MG63 (cell line): ENCODE data around the gene CES2. TPM values are rescaled to one million over a fixed set of nuclear protein-coding genes. Genes with fewer than 3 reads are reported as not detected.

ENCODE experiments used
- DNase-seq: peaks from one replicate; pipeline ENCODE4 v3.0.0-alpha.2; 2020
- H3K27me3 ChIP-seq: fragments of 250-450 bp; sonication (Bioruptor Pico); 2 replicates; pipeline ENCODE4 v1.5.1; 2020; ENCODE audit warnings: mild to moderate bottlenecking, moderate library complexity
- H3K36me3 ChIP-seq: fragments of 250-450 bp; sonication (Bioruptor Pico); 2 replicates; pipeline ENCODE4 v1.5.1; 2020; ENCODE audit warnings: mild to moderate bottlenecking, moderate library complexity
- H3K4me3 ChIP-seq: fragments of 250-450 bp; sonication (Bioruptor Pico); 2 replicates; pipeline ENCODE4 v1.5.1; 2020; ENCODE audit warnings: mild to moderate bottlenecking, moderate library complexity
- H3K9me3 ChIP-seq: fragments of 250-450 bp; sonication (Bioruptor Pico); 2 replicates; pipeline ENCODE4 v1.5.1; 2020; ENCODE audit warnings: mild to moderate bottlenecking, moderate library complexity
- total RNA-seq: library from RNA; depleted of rRNA; stranded (reverse); fragments of >200 nt; shearing (Covaris generic); gene quantifications from 2 replicates; pipeline ENCODE4 v1.2.3, GENCODE V29; 2014; ENCODE audit warnings: low replicate concordance

CES2 gene
- total RNA-seq, 1 experiment from 2014 or later: 32.7 TPM

- Histone ChIP-seq H3K27me3 (no peaks in the 10 kb centered on the region), H3K4me3 (no peak overlapping the region), H3K36me3 (no peaks in the 10 kb centered on the region), H3K9me3 (no peaks in the 10 kb centered on the region)
- DNase-seq: no peak
These were observed 24.2 kb upstream of the CES2 start for GRCh38 chr16:66911112-66911511.

GRCh38 chr16:66911801-66912200 lies 23.5 kb upstream of the CES2 start:
- Histone ChIP-seq H3K4me3 (no peak overlapping the region), H3K36me3 (no peaks in the 10 kb centered on the region), H3K9me3 (no peaks in the 10 kb centered on the region), H3K27me3 (no peaks in the 10 kb centered on the region)
- DNase-seq: no peak

- no peaks in the 10 kb centered on the region for H3K9me3 ChIP-seq
- no peaks in the 10 kb centered on the region for H3K27me3 ChIP-seq
- H3K4me3 ChIP-seq: no peak overlapping the region
- H3K36me3 ChIP-seq: no peaks in the 10 kb centered on the region
- DNase-seq: no peak
These were observed 22.2 kb upstream of the CES2 start for GRCh38 chr16:66913081-66913480.

GRCh38 chr16:66913711-66914110 lies 21.6 kb upstream of the CES2 start:
- no peak overlapping the region for H3K4me3 ChIP-seq
- no peaks in the 10 kb centered on the region for H3K27me3 ChIP-seq
- no peak for DNase-seq
- no peaks in the 10 kb centered on the region for H3K36me3 ChIP-seq
- H3K9me3 ChIP-seq: no peaks in the 10 kb centered on the region

GRCh38 chr16:66914541-66914940 lies 20.8 kb upstream of the CES2 start:
- DNase-seq: no peak
- Histone ChIP-seq H3K4me3 (no peak overlapping the region), H3K36me3 (no peaks in the 10 kb centered on the region), H3K27me3 (no peaks in the 10 kb centered on the region), H3K9me3 (no peaks in the 10 kb centered on the region)

- Histone ChIP-seq H3K9me3 (no peaks in the 10 kb centered on the region), H3K36me3 (no peaks in the 10 kb centered on the region), H3K4me3 (no peak overlapping the region), H3K27me3 (no peaks in the 10 kb centered on the region)
- no peak for DNase-seq
These were observed 20.3 kb upstream of the CES2 start for GRCh38 chr16:66915041-66915440.

- DNase-seq: no peak
- Histone ChIP-seq H3K9me3 (no peaks in the 10 kb centered on the region), H3K4me3 (no peak overlapping the region), H3K36me3 (no peaks in the 10 kb centered on the region), H3K27me3 (no peaks in the 10 kb centered on the region)
These were observed 18.8 kb upstream of the CES2 start for GRCh38 chr16:66916518-66916917.

GRCh38 chr16:66917741-66918140 lies 17.6 kb upstream of the CES2 start:
- Histone ChIP-seq H3K4me3 (no peak overlapping the region), H3K36me3 (no peaks in the 10 kb centered on the region), H3K27me3 (no peaks in the 10 kb centered on the region), H3K9me3 (no peaks in the 10 kb centered on the region)
- no peak for DNase-seq

GRCh38 chr16:66918355-66918754 lies 17.0 kb upstream of the CES2 start:
- DNase-seq: no peak
- H3K9me3 ChIP-seq: no peaks in the 10 kb centered on the region
- H3K36me3 ChIP-seq: no peaks in the 10 kb centered on the region
- no peaks in the 10 kb centered on the region for H3K27me3 ChIP-seq
- H3K4me3 ChIP-seq: no peak overlapping the region

- H3K9me3 ChIP-seq: no peaks in the 10 kb centered on the region
- no peak for DNase-seq
- H3K27me3 ChIP-seq: no peaks in the 10 kb centered on the region
- no peak within 1 kb of the TSS for H3K4me3 ChIP-seq
- H3K36me3 ChIP-seq: no peaks in the 10 kb centered on the region
These were observed 16.3 kb upstream of the CES2 start, which contains the start of gene CDH16 for GRCh38 chr16:66918803-66919568. TSS of gene CDH16 (minus strand) at chr16:66918885. CDS start at chr16:66918065, 820 bp downstream.

- DNase-seq: no peak
- Histone ChIP-seq H3K36me3 (no peaks in the 10 kb centered on the region), H3K9me3 (no peaks in the 10 kb centered on the region), H3K27me3 (no peaks in the 10 kb centered on the region), H3K4me3 (no peak overlapping the region)
These were observed 15.6 kb upstream of the CES2 start for GRCh38 chr16:66919569-66920298.

GRCh38 chr16:66920299-66920590 lies 15.1 kb upstream of the CES2 start:
- H3K4me3 ChIP-seq: no peak overlapping the region
- no peak for DNase-seq

GRCh38 chr16:66920924-66921680 lies 14.2 kb upstream of the CES2 start:
- no peak for DNase-seq
- no peaks in the 10 kb centered on the region for H3K36me3 ChIP-seq
- no peaks in the 10 kb centered on the region for H3K27me3 ChIP-seq
- no peaks in the 10 kb centered on the region for H3K9me3 ChIP-seq
- no peak overlapping the region for H3K4me3 ChIP-seq

More at GRCh38 chr16:66920299-66920590, 15.1 kb upstream of the CES2 start:
- Histone ChIP-seq H3K36me3 (no peaks in the 10 kb centered on the region), H3K27me3 (no peaks in the 10 kb centered on the region), H3K9me3 (no peaks in the 10 kb centered on the region)

- H3K4me3 ChIP-seq: no peak overlapping the region
- H3K36me3 ChIP-seq: no peaks in the 10 kb centered on the region
- H3K9me3 ChIP-seq: no peaks in the 10 kb centered on the region
- DNase-seq: no peak
- H3K27me3 ChIP-seq: no peaks in the 10 kb centered on the region
These were observed 13.4 kb upstream of the CES2 start for GRCh38 chr16:66921729-66922450.

- no peak for DNase-seq
- H3K4me3 ChIP-seq: no peak overlapping the region
- no peaks in the 10 kb centered on the region for H3K27me3 ChIP-seq
- no peaks in the 10 kb centered on the region for H3K36me3 ChIP-seq
- no peaks in the 10 kb centered on the region for H3K9me3 ChIP-seq
These were observed 12.0 kb upstream of the CES2 start for GRCh38 chr16:66923247-66923731.

GRCh38 chr16:66923866-66924265 lies 11.4 kb upstream of the CES2 start:
- Histone ChIP-seq H3K4me3 (no peak overlapping the region), H3K36me3 (no peaks in the 10 kb centered on the region)
- DNase-seq: no peak

More at GRCh38 chr16:66923866-66924265, 11.4 kb upstream of the CES2 start:
- Histone ChIP-seq H3K9me3 (no peaks in the 10 kb centered on the region), H3K27me3 (no peaks in the 10 kb centered on the region)
